HEK293 (cell line): Measurements from ENCODE around the gene EFNA2.
A peak's percentile ranks its signal among the peaks of the same experiment; 100 is the strongest.

ENCODE experiments used
- BCL6B ChIP-seq: fragments of 450-650 bp; formaldehyde crosslinking; IDR thresholded peaks from 2 replicates; pipeline ENCODE4 v1.5.1; 2017; ENCODE audit warnings: missing biosample characterization, missing genetic modification characterization
- EGR2 ChIP-seq: fragments of 450-650 bp; formaldehyde crosslinking; IDR thresholded peaks from 2 replicates; pipeline ENCODE4 v1.5.1; 2016; ENCODE audit warnings: low read depth, missing biosample characterization, missing genetic modification characterization
- ELK4 ChIP-seq: IDR thresholded peaks from 2 replicates; pipeline ENCODE4 v1.6.1; 2011; ENCODE audit warnings: mild to moderate bottlenecking, low read depth, low read length, borderline replicate concordance
- HIC1 ChIP-seq: fragments of 450-650 bp; formaldehyde crosslinking; IDR thresholded peaks from 2 replicates; pipeline ENCODE4 v1.5.1; 2016; ENCODE audit warnings: missing biosample characterization, missing genetic modification characterization
- HOXD13 ChIP-seq: sonication (generic); formaldehyde crosslinking; IDR thresholded peaks from 2 replicates; pipeline ENCODE4 v1.8.0; 2022; ENCODE audit warnings: missing genetic modification reagents, borderline replicate concordance
- MZF1 ChIP-seq: fragments of 450-650 bp; formaldehyde crosslinking; IDR thresholded peaks from 2 replicates; pipeline ENCODE4 v1.5.1; 2017; ENCODE audit warnings: missing biosample characterization, missing genetic modification characterization, borderline replicate concordance
- PRDM2 ChIP-seq: fragments of 450-650 bp; formaldehyde crosslinking; IDR thresholded peaks from 2 replicates; pipeline ENCODE4 v1.5.1; 2016; ENCODE audit warnings: missing biosample characterization, missing genetic modification characterization, borderline replicate concordance
- ZFHX2 ChIP-seq: fragments of 450-650 bp; formaldehyde crosslinking; conservative IDR thresholded peaks from 2 replicates; pipeline ENCODE4 v1.5.1; 2016; ENCODE audit warnings: missing biosample characterization, missing genetic modification characterization
- ZNF133 ChIP-seq: fragments of 450-650 bp; formaldehyde crosslinking; IDR thresholded peaks from 2 replicates; pipeline ENCODE4 v1.5.1; 2016; ENCODE audit warnings: missing biosample characterization, missing genetic modification characterization
- ZNF2 ChIP-seq: fragments of 450-650 bp; formaldehyde crosslinking; IDR thresholded peaks from 2 replicates; pipeline ENCODE4 v1.5.1; 2016; ENCODE audit warnings: missing biosample characterization, missing genetic modification characterization
- ZNF248 ChIP-seq: fragments of 450-650 bp; formaldehyde crosslinking; IDR thresholded peaks from 2 replicates; pipeline ENCODE4 v1.5.1; 2017; ENCODE audit warnings: missing biosample characterization, missing genetic modification characterization
- ZNF391 ChIP-seq: fragments of 450-650 bp; formaldehyde crosslinking; IDR thresholded peaks from 2 replicates; pipeline ENCODE4 v1.5.1; 2016; ENCODE audit warnings: low read depth, missing biosample characterization, missing genetic modification characterization, borderline replicate concordance
- ZNF416 ChIP-seq: fragments of 450-650 bp; formaldehyde crosslinking; IDR thresholded peaks from 2 replicates; pipeline ENCODE4 v1.5.1; 2016; ENCODE audit warnings: missing biosample characterization, missing genetic modification characterization
- ZNF544 ChIP-seq: fragments of 450-650 bp; formaldehyde crosslinking; IDR thresholded peaks from 2 replicates; pipeline ENCODE4 v1.5.0; 2017; ENCODE audit warnings: missing biosample characterization, missing genetic modification characterization
- ZNF623 ChIP-seq: fragments of 450-650 bp; formaldehyde crosslinking; IDR thresholded peaks from 2 replicates; pipeline ENCODE4 v1.5.1; 2016; ENCODE audit warnings: missing biosample characterization, missing genetic modification characterization
- ZNF624 ChIP-seq: fragments of 450-650 bp; formaldehyde crosslinking; IDR thresholded peaks from 2 replicates; pipeline ENCODE4 v1.5.1; 2017; ENCODE audit warnings: missing biosample characterization, missing genetic modification characterization
- ZNF626 ChIP-seq: fragments of 450-650 bp; sonication (Bioruptor Pico); formaldehyde crosslinking; IDR thresholded peaks from 2 replicates; pipeline ENCODE4 v1.5.1; 2018; ENCODE audit warnings: missing biosample characterization, missing genetic modification characterization, inconsistent platforms
- ZNF830 ChIP-seq: fragments of 450-650 bp; IDR thresholded peaks from 2 replicates; pipeline ENCODE4 v1.5.0; 2018; ENCODE audit warnings: missing biosample characterization, missing genetic modification characterization, low read depth, mild to moderate bottlenecking, moderate library complexity
- ZSCAN23 ChIP-seq: fragments of 450-650 bp; formaldehyde crosslinking; IDR thresholded peaks from 2 replicates; pipeline ENCODE4 v1.5.1; 2016; ENCODE audit warnings: missing biosample characterization, missing genetic modification characterization
- ZSCAN4 ChIP-seq: fragments of 450-650 bp; formaldehyde crosslinking; IDR thresholded peaks from 2 replicates; pipeline ENCODE4 v1.5.1; 2017; ENCODE audit warnings: missing biosample characterization, missing genetic modification characterization
- TF ChIP-seq, protein P1 (sequence below): fragments of 450-650 bp; formaldehyde crosslinking; IDR thresholded peaks from 2 replicates; pipeline ENCODE4 v1.5.1; 2016; ENCODE audit warnings: missing biosample characterization, missing genetic modification characterization
- TF ChIP-seq, protein P2 (sequence below): fragments of 450-650 bp; formaldehyde crosslinking; IDR thresholded peaks from 2 replicates; pipeline ENCODE4 v1.5.1; 2016; ENCODE audit warnings: missing biosample characterization, missing genetic modification characterization

EFNA2 gene

GRCh38 chr19:1324806-1325567 is 39.3 kb downstream of the EFNA2 start (continued):
- TF ChIP-seq, protein P1, sequence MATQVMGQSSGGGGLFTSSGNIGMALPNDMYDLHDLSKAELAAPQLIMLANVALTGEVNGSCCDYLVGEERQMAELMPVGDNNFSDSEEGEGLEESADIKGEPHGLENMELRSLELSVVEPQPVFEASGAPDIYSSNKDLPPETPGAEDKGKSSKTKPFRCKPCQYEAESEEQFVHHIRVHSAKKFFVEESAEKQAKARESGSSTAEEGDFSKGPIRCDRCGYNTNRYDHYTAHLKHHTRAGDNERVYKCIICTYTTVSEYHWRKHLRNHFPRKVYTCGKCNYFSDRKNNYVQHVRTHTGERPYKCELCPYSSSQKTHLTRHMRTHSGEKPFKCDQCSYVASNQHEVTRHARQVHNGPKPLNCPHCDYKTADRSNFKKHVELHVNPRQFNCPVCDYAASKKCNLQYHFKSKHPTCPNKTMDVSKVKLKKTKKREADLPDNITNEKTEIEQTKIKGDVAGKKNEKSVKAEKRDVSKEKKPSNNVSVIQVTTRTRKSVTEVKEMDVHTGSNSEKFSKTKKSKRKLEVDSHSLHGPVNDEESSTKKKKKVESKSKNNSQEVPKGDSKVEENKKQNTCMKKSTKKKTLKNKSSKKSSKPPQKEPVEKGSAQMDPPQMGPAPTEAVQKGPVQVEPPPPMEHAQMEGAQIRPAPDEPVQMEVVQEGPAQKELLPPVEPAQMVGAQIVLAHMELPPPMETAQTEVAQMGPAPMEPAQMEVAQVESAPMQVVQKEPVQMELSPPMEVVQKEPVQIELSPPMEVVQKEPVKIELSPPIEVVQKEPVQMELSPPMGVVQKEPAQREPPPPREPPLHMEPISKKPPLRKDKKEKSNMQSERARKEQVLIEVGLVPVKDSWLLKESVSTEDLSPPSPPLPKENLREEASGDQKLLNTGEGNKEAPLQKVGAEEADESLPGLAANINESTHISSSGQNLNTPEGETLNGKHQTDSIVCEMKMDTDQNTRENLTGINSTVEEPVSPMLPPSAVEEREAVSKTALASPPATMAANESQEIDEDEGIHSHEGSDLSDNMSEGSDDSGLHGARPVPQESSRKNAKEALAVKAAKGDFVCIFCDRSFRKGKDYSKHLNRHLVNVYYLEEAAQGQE (tag by site-specific recombination): no peak
- TF ChIP-seq ZNF626 (tag by site-specific recombination) (no peak), ZNF391 (tag by site-specific recombination) (no peak), ZNF544 (tag by site-specific recombination) (no peak), MZF1 (tag by site-specific recombination) (no peak), ZNF133 (tag by site-specific recombination) (no peak), PRDM2 (no peak), ZSCAN4 (tag by site-specific recombination) (no peak), ZSCAN23 (no peak), ZNF2 (tag by site-specific recombination) (no peak), ZNF830 (tag by site-specific recombination) (no peak), ZNF623 (tag by site-specific recombination) (no peak), BCL6B (no peak), ZFHX2 (tag by site-specific recombination) (peak; percentile 35; the same call in 1 of the 2 replicates), HOXD13 (no peak), HIC1 (tag by site-specific recombination) (no peak), ZNF248 (tag by site-specific recombination) (no peak), ELK4 (no peak), ZNF624 (no peak), ZNF416 (tag by site-specific recombination) (no peak), EGR2 (peak; percentile 34; the same call in 1 of the 2 replicates)
- TF ChIP-seq, protein P2, sequence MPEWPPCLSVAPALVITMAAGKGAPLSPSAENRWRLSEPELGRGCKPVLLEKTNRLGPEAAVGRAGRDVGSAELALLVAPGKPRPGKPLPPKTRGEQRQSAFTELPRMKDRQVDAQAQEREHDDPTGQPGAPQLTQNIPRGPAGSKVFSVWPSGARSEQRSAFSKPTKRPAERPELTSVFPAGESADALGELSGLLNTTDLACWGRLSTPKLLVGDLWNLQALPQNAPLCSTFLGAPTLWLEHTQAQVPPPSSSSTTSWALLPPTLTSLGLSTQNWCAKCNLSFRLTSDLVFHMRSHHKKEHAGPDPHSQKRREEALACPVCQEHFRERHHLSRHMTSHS (tag by site-specific recombination): no peak
